CD4-positive, alpha-beta T cell treated with Interleukin-1 beta for 1 hour (primary cell): Measurements from ENCODE around the gene CCR5AS.
"Not testable (repeated sequence)": the region's sequence is repeated elsewhere in the genome, so short reads cannot be mapped to it uniquely, and the experiment has no call there.

Source experiments
- DNase-seq, 2 donors: peaks; one replicate each; pipeline ENCODE4 v3.0.0-alpha.2; 2020 to 2022

CCR5AS gene

GRCh38 chr3:46353090-46353489 is 53.8 kb downstream of the CCR5AS start:
- no peak for DNase-seq

- no peak for DNase-seq
Measured at GRCh38 chr3:46351646-46352045, 55.2 kb downstream of the CCR5AS start.

GRCh38 chr3:46350262-46350565 is 56.7 kb downstream of the CCR5AS start:
- no peak for DNase-seq

- DNase-seq: no peak
Measured at GRCh38 chr3:46349484-46350261, 57.2 kb downstream of the CCR5AS start.

GRCh38 chr3:46348823-46349482 is 57.9 kb downstream of the CCR5AS start:
- DNase-seq: no peak

GRCh38 chr3:46344476-46344875 is 62.4 kb downstream of the CCR5AS start:
- DNase-seq: no peak

GRCh38 chr3:46338840-46339239 is 68.0 kb downstream of the CCR5AS start:
- no peak for DNase-seq

GRCh38 chr3:46337911-46338310 is 69.0 kb downstream of the CCR5AS start:
- no peak for DNase-seq

- no peak for DNase-seq
Measured at GRCh38 chr3:46335541-46335940, 71.3 kb downstream of the CCR5AS start.

GRCh38 chr3:46334741-46335478 is 72.0 kb downstream of the CCR5AS start:
- DNase-seq: no peak

GRCh38 chr3:46330676-46331075 is 76.2 kb downstream of the CCR5AS start:
- DNase-seq: not testable (repeated sequence)

- DNase-seq: no peak
Measured at GRCh38 chr3:46325645-46326300, 81.1 kb downstream of the CCR5AS start.

GRCh38 chr3:46324036-46324435 is 82.8 kb downstream of the CCR5AS start:
- no peak for DNase-seq

- no peak for DNase-seq
Measured at GRCh38 chr3:46321461-46322104, 85.3 kb downstream of the CCR5AS start.

GRCh38 chr3:46318207-46318927 is 88.5 kb downstream of the CCR5AS start:
- DNase-seq: no peak

- no peak for DNase-seq
Measured at GRCh38 chr3:46316206-46316605, 90.7 kb downstream of the CCR5AS start.

GRCh38 chr3:46314517-46314916 is 92.3 kb downstream of the CCR5AS start:
- no peak for DNase-seq
